Mesenteric fat pad (tissue), 1 donor: ENCODE results near the gene WRNIP1. TPM values are rescaled to one million over a fixed set of nuclear protein-coding genes. Genes with fewer than 3 reads are reported as not detected.

Source experiments
- DNase-seq: peaks from one replicate; pipeline ENCODE4 v3.0.0-alpha.2; 2020; ENCODE audit warnings: low spot score
- total RNA-seq: library from RNA; stranded (reverse); fragmentation: NEBNext Ultra II Directional; extraction: Animal tissue kit (Norgen Biotek cat#: 25700); gene quantifications from one replicate; pipeline ENCODE4 v1.2.1, GENCODE V29; 2021
- donor health status: DM: yes; HTN: yes; CAD: no.

Gene WRNIP1
- total RNA-seq, 1 donor from 2014 or later = 24.5 TPM

GRCh38 chr6:2740581-2740980 is 24.6 kb upstream of the WRNIP1 start:
- DNase-seq = no peak

- no peak for DNase-seq
Observed at GRCh38 chr6:2741756-2742155, 23.4 kb upstream of the WRNIP1 start.

- no peak for DNase-seq
Observed at GRCh38 chr6:2743280-2744208, 21.6 kb upstream of the WRNIP1 start.

GRCh38 chr6:2744209-2744771 is 20.9 kb upstream of the WRNIP1 start:
- no peak for DNase-seq

GRCh38 chr6:2744778-2745177 is 20.4 kb upstream of the WRNIP1 start:
- no peak for DNase-seq

- DNase-seq = no peak
Observed at GRCh38 chr6:2745246-2745645, 19.9 kb upstream of the WRNIP1 start.

GRCh38 chr6:2746557-2747061 is 18.6 kb upstream of the WRNIP1 start:
- DNase-seq = no peak

GRCh38 chr6:2748183-2748582 is 17.0 kb upstream of the WRNIP1 start:
- no peak for DNase-seq

GRCh38 chr6:2749969-2750600 is 15.1 kb upstream of the WRNIP1 start:
- no peak for DNase-seq

GRCh38 chr6:2750832-2751231 is 14.4 kb upstream of the WRNIP1 start, which contains the start of gene MYLK4:
MYLK4 (minus strand) TSS chr6:2750922; CDS start chr6:2749294, 1,628 bp downstream.
- DNase-seq = no peak

- no peak for DNase-seq
Observed at GRCh38 chr6:2751871-2752270, 13.3 kb upstream of the WRNIP1 start.

GRCh38 chr6:2752477-2753109 is 12.6 kb upstream of the WRNIP1 start:
- no peak for DNase-seq

GRCh38 chr6:2753110-2753489 is 12.1 kb upstream of the WRNIP1 start:
- DNase-seq = no peak

- DNase-seq = no peak
Observed at GRCh38 chr6:2753743-2754142, 11.4 kb upstream of the WRNIP1 start.

- no peak for DNase-seq
Observed at GRCh38 chr6:2754393-2754792, 10.8 kb upstream of the WRNIP1 start.

GRCh38 chr6:2754911-2755310 is 10.3 kb upstream of the WRNIP1 start:
- DNase-seq = no peak

GRCh38 chr6:2755456-2755855 is 9.7 kb upstream of the WRNIP1 start:
- no peak for DNase-seq

- DNase-seq = no peak
Observed at GRCh38 chr6:2756241-2756640, 9.0 kb upstream of the WRNIP1 start.

- no peak for DNase-seq
Observed at GRCh38 chr6:2756687-2757224, 8.4 kb upstream of the WRNIP1 start.

GRCh38 chr6:2758980-2759379 is 6.2 kb upstream of the WRNIP1 start:
- DNase-seq = no peak
